ENCODE data around the gene ACIN1. TPM values are rescaled to one million over a fixed set of nuclear protein-coding genes. Genes with fewer than 3 reads are reported as not detected.

The ACIN1 gene
- total and polyA plus RNA-seq, 2 of the 13 experiments (the other 11 are each of a cell fraction or from before 2014, with no cell fraction given): 165 to 183 TPM

GRCh38 chr14:23056956-23057756 lies 37.8 kb downstream of the ACIN1 start, which contains the start of gene CDH24 (continued):
- TF ChIP-seq TERF1 (CRISPR knock-in tag; IDR thresholded peaks at IDR 0.05) (no peak), E2F1 (CRISPR knock-in tag; IDR thresholded peaks at IDR 0.05) (no peak), ZBTB25 (CRISPR knock-in tag; IDR thresholded peaks at IDR 0.05) (no peak; the same call in 1 of the 2 replicates), SMAD9 (CRISPR knock-in tag; IDR thresholded peaks at IDR 0.05) (no peak), MAFG (CRISPR knock-in tag; IDR thresholded peaks at IDR 0.05) (no peak), ONECUT2 (CRISPR knock-in tag; IDR thresholded peaks at IDR 0.05) (no peak), ZNF446 (CRISPR knock-in tag; IDR thresholded peaks at IDR 0.05) (0 out of 2 replicates have a peak, but pooled peaks have one; percentile 48), PITX1 (CRISPR knock-in tag; IDR thresholded peaks at IDR 0.05) (no peak), REXO4 (CRISPR knock-in tag; IDR thresholded peaks at IDR 0.05; ENCODE audit: borderline replicate concordance) (no peak), ZNF570 (CRISPR knock-in tag; IDR thresholded peaks at IDR 0.05; ENCODE audit: borderline replicate concordance) (0 out of 2 replicates have a peak, but pooled peaks have one; percentile 49), EED (CRISPR knock-in tag; IDR thresholded peaks at IDR 0.05) (no peak; the same call in 1 of the 2 replicates), EHMT2 (IDR thresholded peaks at IDR 0.05; ENCODE audit: borderline replicate concordance, low read depth, low read length) (no peak), KDM5B (CRISPR knock-in tag; IDR thresholded peaks at IDR 0.05; ENCODE audit: borderline replicate concordance) (no peak), ZNF101 (CRISPR knock-in tag; IDR thresholded peaks at IDR 0.05; ENCODE audit: borderline replicate concordance, low read depth) (no peak), GLMP (CRISPR knock-in tag; IDR thresholded peaks at IDR 0.05; ENCODE audit: borderline replicate concordance) (no peak), STAT5B (CRISPR knock-in tag; IDR thresholded peaks at IDR 0.05) (no peak), AFF4 (CRISPR knock-in tag; IDR thresholded peaks at IDR 0.05) (no peak), ZNF124 (CRISPR knock-in tag; IDR thresholded peaks at IDR 0.05) (no peak), ZNF816 (CRISPR knock-in tag; IDR thresholded peaks at IDR 0.05; ENCODE audit: borderline replicate concordance) (no peak), SAFB2 (CRISPR knock-in tag; IDR thresholded peaks at IDR 0.05; ENCODE audit: borderline replicate concordance, low read depth) (no peak)

Data from HepG2 (cell line).